Dendritic cell treated with granulocyte-macrophage colony-stimulating factor and Interleukin-4, amounts not matched to agents 40 ng/mL and 50 ng/mL, for 4 days (primary cell): ENCODE results near the gene PTPRK.
A peak's percentile ranks its signal among the peaks of the same experiment; 100 is the strongest.

Experiments used
- H3K27ac Mint-ChIP-seq: one replicate; pipeline ENCODE4 v1.8.0; 2022; ENCODE audit warnings: mild to moderate bottlenecking, mixed read lengths
- H3K27me3 Mint-ChIP-seq: one replicate; pipeline ENCODE4 v1.8.0; 2022; ENCODE audit warnings: mild to moderate bottlenecking, mixed read lengths
- H3K36me3 Mint-ChIP-seq: one replicate; pipeline ENCODE4 v1.8.0; 2022; ENCODE audit warnings: low read depth, mixed read lengths
- H3K4me1 Mint-ChIP-seq: one replicate; pipeline ENCODE4 v1.8.0; 2022; ENCODE audit warnings: low read depth, mixed read lengths
- H3K4me3 Mint-ChIP-seq: one replicate; pipeline ENCODE4 v1.8.0; 2022; ENCODE audit warnings: mild to moderate bottlenecking, moderate library complexity, mixed read lengths
- H3K9me3 Mint-ChIP-seq: one replicate; pipeline ENCODE4 v1.8.0; 2022; ENCODE audit warnings: mixed read lengths
- intact Hi-C: fragments of 100-400 bp; cut with micrococcal nuclease; formaldehyde crosslinking; loops from one replicate; pipeline ENCODE4 v1.15.0; 2022

The PTPRK gene

GRCh38 chr6:128520436-128521281, at the start of gene PTPRK:
TSS of gene PTPRK (minus strand) at chr6:128520599. CDS start at chr6:128520358, 241 bp downstream.
- H3K9me3 Mint-ChIP-seq = no peaks in the 10 kb centered on the region
- peaks cover 52% of the 10 kb centered on the region for H3K27me3 Mint-ChIP-seq
- peaks cover 24% of the 10 kb centered on the region for H3K4me1 Mint-ChIP-seq
- no peaks in the 10 kb centered on the region for H3K36me3 Mint-ChIP-seq
- peak within 1 kb of the TSS; percentile 74 for H3K4me3 Mint-ChIP-seq
- intact Hi-C loops = no loop called here
- H3K27ac Mint-ChIP-seq = no peak within 1 kb of the TSS

GRCh38 chr6:128567029-128567428, 46.6 kb upstream of the PTPRK start:
- intact Hi-C loops = no loop called here
- Mint-ChIP-seq H3K36me3 (no peaks in the 10 kb centered on the region), H3K9me3 (peaks cover 9% of the 10 kb centered on the region), H3K27me3 (no peaks in the 10 kb centered on the region), H3K4me3 (no peak overlapping the region), H3K27ac (no peak overlapping the region), H3K4me1 (no peaks in the 10 kb centered on the region)

GRCh38 chr6:128560966-128561365, 40.6 kb upstream of the PTPRK start:
- H3K4me3 Mint-ChIP-seq = no peak overlapping the region
- intact Hi-C loops = no loop called here
- no peaks in the 10 kb centered on the region for H3K27me3 Mint-ChIP-seq
- H3K36me3 Mint-ChIP-seq = no peaks in the 10 kb centered on the region
- H3K4me1 Mint-ChIP-seq = no peaks in the 10 kb centered on the region
- H3K27ac Mint-ChIP-seq = no peak overlapping the region
- H3K9me3 Mint-ChIP-seq = no peaks in the 10 kb centered on the region

GRCh38 chr6:128558924-128559323, 38.5 kb upstream of the PTPRK start:
- Mint-ChIP-seq H3K9me3 (no peaks in the 10 kb centered on the region), H3K4me3 (no peak overlapping the region), H3K4me1 (no peaks in the 10 kb centered on the region), H3K27ac (no peak overlapping the region), H3K27me3 (no peaks in the 10 kb centered on the region), H3K36me3 (no peaks in the 10 kb centered on the region)
- intact Hi-C loops = no loop called here

GRCh38 chr6:128558021-128558420, 37.6 kb upstream of the PTPRK start:
- H3K4me1 Mint-ChIP-seq = no peaks in the 10 kb centered on the region
- H3K4me3 Mint-ChIP-seq = no peak overlapping the region
- no peaks in the 10 kb centered on the region for H3K36me3 Mint-ChIP-seq
- no peaks in the 10 kb centered on the region for H3K9me3 Mint-ChIP-seq
- H3K27ac Mint-ChIP-seq = no peak overlapping the region
- no peaks in the 10 kb centered on the region for H3K27me3 Mint-ChIP-seq
- intact Hi-C loops = no loop called here

GRCh38 chr6:128557081-128557480, 36.7 kb upstream of the PTPRK start:
- no peaks in the 10 kb centered on the region for H3K9me3 Mint-ChIP-seq
- no peaks in the 10 kb centered on the region for H3K36me3 Mint-ChIP-seq
- no peak overlapping the region for H3K27ac Mint-ChIP-seq
- no peaks in the 10 kb centered on the region for H3K27me3 Mint-ChIP-seq
- no peak overlapping the region for H3K4me3 Mint-ChIP-seq
- H3K4me1 Mint-ChIP-seq = no peaks in the 10 kb centered on the region
- intact Hi-C loops = no loop called here

- Mint-ChIP-seq H3K9me3 (no peaks in the 10 kb centered on the region), H3K4me1 (no peaks in the 10 kb centered on the region), H3K36me3 (no peaks in the 10 kb centered on the region), H3K27ac (no peak overlapping the region), H3K4me3 (no peak overlapping the region), H3K27me3 (no peaks in the 10 kb centered on the region)
- intact Hi-C loops = no loop called here
Measured at GRCh38 chr6:128554302-128554701, 33.9 kb upstream of the PTPRK start.

- Mint-ChIP-seq H3K27me3 (no peaks in the 10 kb centered on the region), H3K4me1 (no peaks in the 10 kb centered on the region), H3K9me3 (no peaks in the 10 kb centered on the region), H3K27ac (no peak overlapping the region), H3K4me3 (no peak overlapping the region), H3K36me3 (no peaks in the 10 kb centered on the region)
- intact Hi-C loops = no loop called here
Measured at GRCh38 chr6:128541261-128541660, 20.9 kb upstream of the PTPRK start.

GRCh38 chr6:128538763-128539162, 18.4 kb upstream of the PTPRK start:
- no peak overlapping the region for H3K4me3 Mint-ChIP-seq

GRCh38 chr6:128532827-128533226, 12.4 kb upstream of the PTPRK start:
- Mint-ChIP-seq H3K9me3 (no peaks in the 10 kb centered on the region), H3K4me1 (no peaks in the 10 kb centered on the region), H3K4me3 (no peak overlapping the region), H3K27me3 (no peaks in the 10 kb centered on the region), H3K27ac (no peak overlapping the region), H3K36me3 (no peaks in the 10 kb centered on the region)
- intact Hi-C loops = no loop called here

More at GRCh38 chr6:128538763-128539162, 18.4 kb upstream of the PTPRK start:
- no peaks in the 10 kb centered on the region for H3K36me3 Mint-ChIP-seq
- intact Hi-C loops = no loop called here
- no peak overlapping the region for H3K27ac Mint-ChIP-seq
- no peaks in the 10 kb centered on the region for H3K4me1 Mint-ChIP-seq
- H3K9me3 Mint-ChIP-seq = no peaks in the 10 kb centered on the region
- H3K27me3 Mint-ChIP-seq = no peaks in the 10 kb centered on the region

GRCh38 chr6:128532136-128532535, 11.7 kb upstream of the PTPRK start:
- Mint-ChIP-seq H3K27ac (no peak overlapping the region), H3K4me3 (no peak overlapping the region), H3K27me3 (no peaks in the 10 kb centered on the region), H3K36me3 (no peaks in the 10 kb centered on the region), H3K4me1 (no peaks in the 10 kb centered on the region), H3K9me3 (no peaks in the 10 kb centered on the region)
- intact Hi-C loops = no loop called here

GRCh38 chr6:128531696-128532095, 11.3 kb upstream of the PTPRK start:
- Mint-ChIP-seq H3K36me3 (no peaks in the 10 kb centered on the region), H3K27ac (no peak overlapping the region), H3K4me3 (no peak overlapping the region), H3K27me3 (no peaks in the 10 kb centered on the region), H3K4me1 (no peaks in the 10 kb centered on the region), H3K9me3 (no peaks in the 10 kb centered on the region)
- intact Hi-C loops = no loop called here

GRCh38 chr6:128528241-128528640, 7.8 kb upstream of the PTPRK start:
- Mint-ChIP-seq H3K27me3 (peaks cover 3% of the 10 kb centered on the region), H3K36me3 (no peaks in the 10 kb centered on the region), H3K27ac (no peak overlapping the region), H3K4me3 (no peak overlapping the region), H3K9me3 (no peaks in the 10 kb centered on the region), H3K4me1 (no peaks in the 10 kb centered on the region)
- intact Hi-C loops = no loop called here

- intact Hi-C loops = no loop called here
- Mint-ChIP-seq H3K4me3 (no peak overlapping the region), H3K9me3 (no peaks in the 10 kb centered on the region), H3K4me1 (no peaks in the 10 kb centered on the region), H3K27me3 (peaks cover 5% of the 10 kb centered on the region), H3K36me3 (no peaks in the 10 kb centered on the region), H3K27ac (no peak overlapping the region)
Measured at GRCh38 chr6:128527375-128527774, 7.0 kb upstream of the PTPRK start.
